ENCODE measurements around the gene EED.
"Not testable (repeated sequence)": the region's sequence is repeated elsewhere in the genome, so short reads cannot be mapped to it uniquely, and the experiment has no call there.

EED gene

DNA sequence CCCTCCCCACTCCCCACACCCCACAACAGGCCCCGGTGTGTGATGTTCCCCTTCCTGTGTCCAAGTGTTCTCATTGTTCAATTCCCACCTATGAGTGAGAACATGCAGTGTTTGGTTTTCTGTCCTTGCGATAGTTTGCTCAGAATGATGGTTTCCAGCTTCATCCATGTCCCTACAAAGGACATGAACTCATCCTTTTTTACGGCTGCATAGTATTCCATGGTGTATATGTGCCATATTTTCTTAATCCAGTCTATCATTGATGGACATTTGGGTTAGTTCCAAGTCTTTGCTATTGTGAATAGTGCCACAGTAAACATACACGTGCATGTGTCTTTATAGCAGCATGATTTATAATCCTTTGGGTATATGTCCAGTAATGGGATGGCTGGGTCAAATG, 64.2 kb downstream of the EED start:
- not testable (repeated sequence) for H3K4me1 ChIP-seq (ENCODE audit: control insufficient read depth, insufficient read depth, low read length, poor library complexity, severe bottlenecking); H3K27ac ChIP-seq (ENCODE audit: insufficient read depth, low read length, poor library complexity, severe bottlenecking); H3K36me3 ChIP-seq (ENCODE audit: control insufficient read depth, insufficient read depth, low read length); H3K4me3 ChIP-seq (ENCODE audit: insufficient read depth, low read depth, low read length, poor library complexity, severe bottlenecking); H3K27me3 ChIP-seq (replicated peaks; ENCODE audit: control insufficient read depth, insufficient read depth, low read length, poor library complexity, severe bottlenecking); H3K9me3 ChIP-seq (ENCODE audit: control insufficient read depth, low read length); DNase-seq

DNA sequence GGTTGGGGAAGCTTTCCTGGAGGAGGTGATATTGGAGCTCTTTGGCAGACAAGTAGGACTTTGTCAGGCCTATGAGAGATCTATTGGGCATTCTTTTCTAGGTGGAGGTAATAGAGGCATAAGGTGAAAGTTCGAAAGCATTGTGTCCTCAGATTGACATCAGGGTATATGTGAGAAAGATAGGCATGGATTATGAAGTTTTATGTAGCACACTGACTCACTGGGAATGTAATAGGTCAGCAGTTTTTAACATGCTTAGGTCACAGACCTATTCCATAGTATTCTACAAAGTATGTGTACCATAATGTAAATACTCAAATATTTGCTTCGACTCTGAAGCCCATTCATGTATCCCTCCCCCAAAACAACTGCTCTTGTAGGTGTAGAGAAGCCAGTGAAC, 69.2 kb downstream of the EED start:
- no peaks in the 10 kb centered on the region for H3K27me3 ChIP-seq (replicated peaks; ENCODE audit: control insufficient read depth, insufficient read depth, low read length, poor library complexity, severe bottlenecking)
- no peak for DNase-seq
- no peak overlapping the region for H3K4me3 ChIP-seq (ENCODE audit: insufficient read depth, low read depth, low read length, poor library complexity, severe bottlenecking)
- no peaks in the 10 kb centered on the region for H3K4me1 ChIP-seq (ENCODE audit: control insufficient read depth, insufficient read depth, low read length, poor library complexity, severe bottlenecking)
- peaks cover 14% of the 10 kb centered on the region for H3K36me3 ChIP-seq (ENCODE audit: control insufficient read depth, insufficient read depth, low read length)
- H3K27ac ChIP-seq (ENCODE audit: insufficient read depth, low read length, poor library complexity, severe bottlenecking), result no peak overlapping the region
- H3K9me3 ChIP-seq (ENCODE audit: control insufficient read depth, low read length), result no peaks in the 10 kb centered on the region

- H3K36me3 ChIP-seq (ENCODE audit: control insufficient read depth, insufficient read depth, low read length), result peaks cover 14% of the 10 kb centered on the region
- no peaks in the 10 kb centered on the region for H3K27me3 ChIP-seq (replicated peaks; ENCODE audit: control insufficient read depth, insufficient read depth, low read length, poor library complexity, severe bottlenecking)
- H3K9me3 ChIP-seq (ENCODE audit: control insufficient read depth, low read length), result no peaks in the 10 kb centered on the region
- no peak for DNase-seq
- no peak overlapping the region for H3K4me3 ChIP-seq (ENCODE audit: insufficient read depth, low read depth, low read length, poor library complexity, severe bottlenecking)
- H3K4me1 ChIP-seq (ENCODE audit: control insufficient read depth, insufficient read depth, low read length, poor library complexity, severe bottlenecking), result no peaks in the 10 kb centered on the region
- H3K27ac ChIP-seq (ENCODE audit: insufficient read depth, low read length, poor library complexity, severe bottlenecking), result no peak overlapping the region
Measured at GRCh38 chr11:86314636-86315035, 70.1 kb downstream of the EED start.
